Lung (tissue), 12 donors: Measurements from ENCODE around the gene CMKLR1. TPM values are rescaled to one million over a fixed set of nuclear protein-coding genes. Genes with fewer than 3 reads are reported as not detected.

Experiments
- ATAC-seq: fragments of 200-7000 bp; cut with Tn5 transposase; one replicate; pipeline ENCODE4 v1.9.1; 2020; ENCODE audit warnings: moderate number of reproducible peaks; ENCODE audit not compliant: insufficient read depth, low FRiP score
- DNase-seq, 3 donors: peaks; one replicate each; pipeline ENCODE4 v3.0.0-alpha.2; 2013 to 2017
- H3K27ac ChIP-seq, 2 donors: one replicate each; pipeline ENCODE4 v1.5.1; 2013; ENCODE audit warnings: mild to moderate bottlenecking in 2 of 2, moderate library complexity in 2 of 2, control low read depth in 1 of 2, inconsistent platforms in 1 of 2, low read depth in 1 of 2, low read length in 1 of 2
- H3K27me3 ChIP-seq, 3 donors: one replicate each; pipeline ENCODE4 v1.5.1; 2013; ENCODE audit warnings: low read length in 2 of 3; ENCODE audit not compliant: control insufficient read depth in 3 of 3, insufficient read depth in 3 of 3
- H3K36me3 ChIP-seq, 4 donors: one replicate each; pipeline ENCODE4 v1.5.1; 2013; ENCODE audit warnings: low read length in 4 of 4, mild to moderate bottlenecking in 1 of 4, moderate library complexity in 1 of 4; ENCODE audit not compliant: control insufficient read depth in 4 of 4, insufficient read depth in 4 of 4
- H3K4me1 ChIP-seq, 5 donors: one replicate each; pipeline ENCODE4 v1.5.1; 2013; ENCODE audit warnings: low read length in 5 of 5, mild to moderate bottlenecking in 2 of 5, moderate library complexity in 1 of 5; ENCODE audit not compliant: control insufficient read depth in 5 of 5, insufficient read depth in 5 of 5
- H3K4me3 ChIP-seq: one replicate; pipeline ENCODE4 v1.5.1; 2013; ENCODE audit warnings: mild to moderate bottlenecking, control low read depth, moderate library complexity
- H3K9ac ChIP-seq, 2 donors: one replicate each; pipeline ENCODE4 v1.5.1; 2013; ENCODE audit warnings: low read length in 2 of 2, control low read depth in 1 of 2; ENCODE audit not compliant: insufficient read depth in 1 of 2
- H3K9me3 ChIP-seq, 4 donors: one replicate each; pipeline ENCODE4 v1.5.1; 2013; ENCODE audit warnings: low read length in 3 of 4, mild to moderate bottlenecking in 1 of 4, moderate library complexity in 1 of 4; ENCODE audit not compliant: control insufficient read depth in 4 of 4, insufficient read depth in 3 of 4
- CTCF ChIP-seq: IDR thresholded peaks from 2 replicates; pipeline ENCODE4 v1.5.1; 2012; ENCODE audit warnings: mild to moderate bottlenecking; ENCODE audit errors: control extremely low read depth, extremely low read depth
- WGBS, 2 donors: extraction: QIAGEN DNeasy Blood & Tissue Kit; methylation state at CpG; one replicate each; pipeline ENCODE4 v1.1.7; 2013; 5-methylcytosine and 5-hydroxymethylcytosine counted together
- polyA plus RNA-seq, 2 donors: library from polyadenylated mRNA; stranded (reverse); fragments of 200-250 nt; gene quantifications; one replicate each; pipeline ENCODE4 v1.2.1, GENCODE V29; 2013
- total RNA-seq, 2 donors: library from RNA; depleted of rRNA in 1 of 2; stranded (reverse); fragments of >200 nt in 1 of 2; gene quantifications; one replicate each; pipeline ENCODE4 v1.2.1, GENCODE V29; 2014 to 2021
- donor health status: control.
- donor health status: control.
- donor health status: Bipolar disorder and iron deficiency.
- donor health status: healthy.
- donor health status: DM: yes; HTN: yes; CAD: no.

The CMKLR1 gene
- total and polyA plus RNA-seq, 4 donors, result 4.4 to 20.5 (median 17.5) TPM

- peaks cover 0 to 12% (median 4%) of the 10 kb centered on the region in 4 donors for H3K9me3 ChIP-seq
- H3K9ac ChIP-seq, result no peak overlapping the region
- 52 to 58% methylated on average over 3 of the region's 3 CpGs for WGBS, 2 donors
- DNase-seq, result peak in 1 of 3 donors; percentile 25
- H3K27ac ChIP-seq, result no peak overlapping the region
- peaks cover 0 to 3% (median 0%) of the 10 kb centered on the region in 3 donors for H3K27me3 ChIP-seq
- no peak overlapping the region for H3K4me3 ChIP-seq
- no peaks in the 10 kb centered on the region for H3K36me3 ChIP-seq
- H3K4me1 ChIP-seq, result no peaks in the 10 kb centered on the region
- no peak for ATAC-seq
- TF ChIP-seq CTCF, result no peak
Observed at GRCh38 chr12:108257004-108257403, 82.1 kb downstream of the CMKLR1 start.

- H3K4me1 ChIP-seq, result no peaks in the 10 kb centered on the region
- H3K9me3 ChIP-seq, result peaks cover 0 to 5% (median 1%) of the 10 kb centered on the region in 4 donors
- ATAC-seq (no peak), DNase-seq (no peak)
- H3K36me3 ChIP-seq, result no peaks in the 10 kb centered on the region
- peaks cover 0 to 3% (median 0%) of the 10 kb centered on the region in 3 donors for H3K27me3 ChIP-seq
- H3K9ac ChIP-seq, result no peak overlapping the region
- 71 to 86% methylated on average over 3 of the region's 3 CpGs for WGBS, 2 donors
- H3K27ac ChIP-seq, result no peak overlapping the region
- no peak overlapping the region for H3K4me3 ChIP-seq
- no peak for TF ChIP-seq CTCF
Observed at GRCh38 chr12:108255252-108255602, 83.9 kb downstream of the CMKLR1 start.

- Histone ChIP-seq H3K4me3 (no peak overlapping the region), H3K27me3 (peaks cover 0 to 3% (median 0%) of the 10 kb centered on the region in 3 donors), H3K9ac (no peak overlapping the region), H3K9me3 (no peaks in the 10 kb centered on the region), H3K27ac (no peak overlapping the region), H3K36me3 (no peaks in the 10 kb centered on the region), H3K4me1 (no peaks in the 10 kb centered on the region)
- ATAC-seq (no peak), DNase-seq (no peak)
- WGBS, 2 donors, result 69 to 79% methylated on average over 13 of the region's 13 CpGs
- no peak for TF ChIP-seq CTCF
Observed at GRCh38 chr12:108254517-108255251, 84.4 kb downstream of the CMKLR1 start.

GRCh38 chr12:108254030-108254429 is 85.1 kb downstream of the CMKLR1 start:
- Histone ChIP-seq H3K9ac (no peak overlapping the region), H3K4me1 (no peaks in the 10 kb centered on the region), H3K36me3 (no peaks in the 10 kb centered on the region), H3K9me3 (no peaks in the 10 kb centered on the region), H3K4me3 (no peak overlapping the region), H3K27ac (no peak overlapping the region), H3K27me3 (peaks cover 0 to 3% (median 0%) of the 10 kb centered on the region in 3 donors)
- no peak for ATAC-seq
- DNase-seq, result no peak
- TF ChIP-seq CTCF, result no peak
- WGBS, 2 donors, result 57 to 62% methylated on average over 5 of the region's 5 CpGs
